ENCODE data around the gene TMEM217.

DNA sequence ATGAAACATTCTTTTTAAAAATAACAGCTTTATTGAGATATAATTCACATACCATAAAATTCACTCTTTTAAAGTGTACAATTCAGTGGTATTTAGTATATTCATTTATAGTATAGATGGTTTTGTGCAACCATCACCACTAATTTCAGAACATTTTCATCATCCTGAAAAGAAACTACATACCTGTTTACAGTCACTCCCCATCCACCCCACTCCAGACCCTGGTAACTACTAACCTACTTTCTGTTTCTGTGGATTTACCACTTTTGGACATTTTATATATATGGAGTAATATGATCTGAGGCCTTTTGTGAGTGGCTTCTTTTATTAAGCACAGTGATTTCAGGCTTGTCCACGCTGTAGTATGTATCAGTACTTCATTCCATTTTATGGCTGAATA, 2.5 kb upstream of the TMEM217 start:
- TF ChIP-seq TAF1 (IDR thresholded peaks at IDR 0.05; ENCODE audit: low read depth), result no peak
- TF ChIP-seq, protein P1, sequence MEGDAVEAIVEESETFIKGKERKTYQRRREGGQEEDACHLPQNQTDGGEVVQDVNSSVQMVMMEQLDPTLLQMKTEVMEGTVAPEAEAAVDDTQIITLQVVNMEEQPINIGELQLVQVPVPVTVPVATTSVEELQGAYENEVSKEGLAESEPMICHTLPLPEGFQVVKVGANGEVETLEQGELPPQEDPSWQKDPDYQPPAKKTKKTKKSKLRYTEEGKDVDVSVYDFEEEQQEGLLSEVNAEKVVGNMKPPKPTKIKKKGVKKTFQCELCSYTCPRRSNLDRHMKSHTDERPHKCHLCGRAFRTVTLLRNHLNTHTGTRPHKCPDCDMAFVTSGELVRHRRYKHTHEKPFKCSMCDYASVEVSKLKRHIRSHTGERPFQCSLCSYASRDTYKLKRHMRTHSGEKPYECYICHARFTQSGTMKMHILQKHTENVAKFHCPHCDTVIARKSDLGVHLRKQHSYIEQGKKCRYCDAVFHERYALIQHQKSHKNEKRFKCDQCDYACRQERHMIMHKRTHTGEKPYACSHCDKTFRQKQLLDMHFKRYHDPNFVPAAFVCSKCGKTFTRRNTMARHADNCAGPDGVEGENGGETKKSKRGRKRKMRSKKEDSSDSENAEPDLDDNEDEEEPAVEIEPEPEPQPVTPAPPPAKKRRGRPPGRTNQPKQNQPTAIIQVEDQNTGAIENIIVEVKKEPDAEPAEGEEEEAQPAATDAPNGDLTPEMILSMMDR (IDR thresholded peaks at IDR 0.05; ENCODE audit: poor library complexity, severe bottlenecking), result no peak
- no peak for TF ChIP-seq EP300 (conservative IDR thresholded peaks at IDR 0.05; ENCODE audit: poor library complexity, severe bottlenecking)
- no peak for TF ChIP-seq EZH2 (IDR thresholded peaks at IDR 0.05; ENCODE audit: borderline replicate concordance, insufficient read depth, low read length, poor library complexity, severe bottlenecking)
- no peak for TF ChIP-seq POLR2AphosphoS5 (IDR thresholded peaks at IDR 0.05)
- TF ChIP-seq, protein P2, sequence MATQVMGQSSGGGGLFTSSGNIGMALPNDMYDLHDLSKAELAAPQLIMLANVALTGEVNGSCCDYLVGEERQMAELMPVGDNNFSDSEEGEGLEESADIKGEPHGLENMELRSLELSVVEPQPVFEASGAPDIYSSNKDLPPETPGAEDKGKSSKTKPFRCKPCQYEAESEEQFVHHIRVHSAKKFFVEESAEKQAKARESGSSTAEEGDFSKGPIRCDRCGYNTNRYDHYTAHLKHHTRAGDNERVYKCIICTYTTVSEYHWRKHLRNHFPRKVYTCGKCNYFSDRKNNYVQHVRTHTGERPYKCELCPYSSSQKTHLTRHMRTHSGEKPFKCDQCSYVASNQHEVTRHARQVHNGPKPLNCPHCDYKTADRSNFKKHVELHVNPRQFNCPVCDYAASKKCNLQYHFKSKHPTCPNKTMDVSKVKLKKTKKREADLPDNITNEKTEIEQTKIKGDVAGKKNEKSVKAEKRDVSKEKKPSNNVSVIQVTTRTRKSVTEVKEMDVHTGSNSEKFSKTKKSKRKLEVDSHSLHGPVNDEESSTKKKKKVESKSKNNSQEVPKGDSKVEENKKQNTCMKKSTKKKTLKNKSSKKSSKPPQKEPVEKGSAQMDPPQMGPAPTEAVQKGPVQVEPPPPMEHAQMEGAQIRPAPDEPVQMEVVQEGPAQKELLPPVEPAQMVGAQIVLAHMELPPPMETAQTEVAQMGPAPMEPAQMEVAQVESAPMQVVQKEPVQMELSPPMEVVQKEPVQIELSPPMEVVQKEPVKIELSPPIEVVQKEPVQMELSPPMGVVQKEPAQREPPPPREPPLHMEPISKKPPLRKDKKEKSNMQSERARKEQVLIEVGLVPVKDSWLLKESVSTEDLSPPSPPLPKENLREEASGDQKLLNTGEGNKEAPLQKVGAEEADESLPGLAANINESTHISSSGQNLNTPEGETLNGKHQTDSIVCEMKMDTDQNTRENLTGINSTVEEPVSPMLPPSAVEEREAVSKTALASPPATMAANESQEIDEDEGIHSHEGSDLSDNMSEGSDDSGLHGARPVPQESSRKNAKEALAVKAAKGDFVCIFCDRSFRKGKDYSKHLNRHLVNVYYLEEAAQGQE (IDR thresholded peaks at IDR 0.05; ENCODE audit: borderline replicate concordance), result no peak
- no peak for TF ChIP-seq MXI1 (conservative IDR thresholded peaks at IDR 0.05; ENCODE audit: poor library complexity, severe bottlenecking)
- no peak for TF ChIP-seq RAD21 (conservative IDR thresholded peaks at IDR 0.05)

All from neural cell (in vitro differentiated cells).